A673 (cell line): ENCODE measurements around the gene COX20. TPM values are rescaled to one million over a fixed set of nuclear protein-coding genes. Genes with fewer than 3 reads are reported as not detected.

ENCODE experiments used
- BruUV-seq: library from RNA; stranded (reverse); fragments of 400-500 nt; replicated peaks from 2 replicates; lab custom pipeline; 2021; lab: Mats Ljungman, UMichigan
- CTCF ChIA-PET: fragments of 300-600 bp; sonication (Branson Sonifier 250); formaldehyde crosslinking; loops from one replicate; lab custom pipeline; 2022; ENCODE audit warnings: antibody characterized with exemption; lab: Charles Lee
- POLR2A ChIA-PET: fragments of 300-600 bp; sonication (Branson Sonifier 250); formaldehyde crosslinking; loops from one replicate; lab custom pipeline; 2022; ENCODE audit warnings: antibody characterized with exemption; ENCODE audit not compliant: low non-redundant PET; lab: Charles Lee
- DNase-seq: peaks from one replicate; pipeline ENCODE4 v3.0.0-alpha.2; 2015; ENCODE audit warnings: low spot score
- H3K27ac ChIP-seq: fragments of 200-600 bp; sonication (generic); 2 replicates; pipeline ENCODE4 v1.5.1; 2016; ENCODE audit warnings: mixed run types, low read depth, mild to moderate bottlenecking, mixed read lengths, antibody characterized with exemption, low read length; ENCODE audit not compliant: poor library complexity, severe bottlenecking
- H3K27me3 ChIP-seq: fragments of 200-600 bp; sonication (generic); replicated peaks from 2 replicates; pipeline ENCODE4 v1.6.1; 2017; ENCODE audit warnings: mixed run types, low read depth, mild to moderate bottlenecking, mixed read lengths, antibody characterized with exemption, low read length; ENCODE audit not compliant: insufficient read depth, poor library complexity
- H3K36me3 ChIP-seq: fragments of 200-600 bp; sonication (generic); 2 replicates; pipeline ENCODE4 v1.6.1; 2016; ENCODE audit warnings: mixed run types, mild to moderate bottlenecking, mixed read lengths, antibody characterized with exemption, low read length; ENCODE audit not compliant: insufficient read depth, poor library complexity, severe bottlenecking
- H3K4me1 ChIP-seq: fragments of 200-600 bp; sonication (generic); 2 replicates; pipeline ENCODE4 v1.6.1; 2017; ENCODE audit warnings: mixed run types, mild to moderate bottlenecking, mixed read lengths, antibody characterized with exemption, low read length; ENCODE audit not compliant: insufficient read depth, poor library complexity, severe bottlenecking
- H3K4me3 ChIP-seq: fragments of 200-600 bp; sonication (generic); 2 replicates; pipeline ENCODE4 v1.5.1; 2016; ENCODE audit warnings: low read depth, mixed run types, mild to moderate bottlenecking, mixed read lengths, low read length; ENCODE audit not compliant: poor library complexity, severe bottlenecking
- H3K9me3 ChIP-seq: fragments of 200-600 bp; sonication (generic); 2 replicates; pipeline ENCODE4 v1.6.1; 2016; ENCODE audit warnings: mixed run types, low read depth, mild to moderate bottlenecking, mixed read lengths, antibody characterized with exemption, low read length; ENCODE audit not compliant: poor library complexity, severe bottlenecking
- CTCF ChIP-seq: fragments of 300-800, 200-600 bp; sonication (generic); conservative IDR thresholded peaks from 2 replicates; pipeline ENCODE4 v1.5.1; 2017; ENCODE audit warnings: low read depth, mild to moderate bottlenecking, antibody characterized with exemption, low read length, moderate library complexity, mixed read lengths
- EZH2 ChIP-seq: fragments of 200-600 bp; sonication (generic); IDR thresholded peaks from 2 replicates; pipeline ENCODE4 v1.6.1; 2017; ENCODE audit warnings: borderline replicate concordance, low read depth, mild to moderate bottlenecking, mixed read lengths, antibody characterized with exemption, low read length; ENCODE audit not compliant: poor library complexity, severe bottlenecking
- intact Hi-C: fragments of 100-400 bp; cut with micrococcal nuclease; formaldehyde crosslinking; loops from one replicate; pipeline ENCODE4 v1.10.0; 2022; ENCODE audit not compliant: unreplicated experiment
- total RNA-seq: library from RNA; stranded (reverse); gene quantifications from 2 replicates; pipeline ENCODE4 v1.2.3, GENCODE V29; 2021

Gene COX20
- total RNA-seq, 1 experiment from 2014 or later: 59.0 TPM

- Histone ChIP-seq H3K4me3 (no peak overlapping the region), H3K27ac (no peak overlapping the region), H3K9me3 (no peaks in the 10 kb centered on the region), H3K36me3 (no peaks in the 10 kb centered on the region), H3K4me1 (peaks cover 7% of the 10 kb centered on the region), H3K27me3 (no peaks in the 10 kb centered on the region)
- no peak for DNase-seq
- TF ChIP-seq EZH2: no peak
- intact Hi-C loops: no loop called here
- POLR2A ChIA-PET: interaction anchor here (0.5 kb wide), 1 partner anchor 23 kb away, joined by 4 read pairs; no protein-coding TSS in a partner anchor
- BruUV-seq: no TSS peak
- CTCF ChIA-PET: no interaction called here
Observed at GRCh38 chr1:244868484-244869363, 33.3 kb downstream of the COX20 start.

- TF ChIP-seq CTCF (no peak), EZH2 (no peak)
- BruUV-seq: no TSS peak
- Histone ChIP-seq H3K27me3 (no peaks in the 10 kb centered on the region), H3K36me3 (no peaks in the 10 kb centered on the region), H3K27ac (no peak overlapping the region), H3K4me3 (no peak overlapping the region), H3K9me3 (no peaks in the 10 kb centered on the region), H3K4me1 (peaks cover 7% of the 10 kb centered on the region)
- intact Hi-C loops: no loop called here
- POLR2A ChIA-PET: interaction anchor here (0.5 kb wide), 1 partner anchor 22 kb away, joined by 4 read pairs; no protein-coding TSS in a partner anchor
- no peak for DNase-seq
- CTCF ChIA-PET: no interaction called here
Observed at GRCh38 chr1:244869364-244869827, 33.9 kb downstream of the COX20 start.

- CTCF ChIA-PET: no interaction called here
Observed at GRCh38 chr1:244869950-244870349, 34.5 kb downstream of the COX20 start.

More at GRCh38 chr1:244869950-244870349, 34.5 kb downstream of the COX20 start:
- Histone ChIP-seq H3K27ac (no peak overlapping the region), H3K27me3 (no peaks in the 10 kb centered on the region), H3K4me3 (no peak overlapping the region), H3K9me3 (no peaks in the 10 kb centered on the region), H3K4me1 (peaks cover 7% of the 10 kb centered on the region), H3K36me3 (no peaks in the 10 kb centered on the region)
- DNase-seq: no peak
- no peak for TF ChIP-seq EZH2
- no peak for TF ChIP-seq CTCF
- POLR2A ChIA-PET: no interaction called here
- intact Hi-C loops: no loop called here
- no TSS peak for BruUV-seq
